PFSK-1 (cell line): ENCODE measurements around the gene C1orf35.

Source experiments
- FOXP2 ChIP-seq: optimal IDR thresholded peaks from 2 replicates; pipeline ENCODE3; 2011; ENCODE audit warnings: borderline replicate concordance, control low read depth, inconsistent platforms; ENCODE audit not compliant: insufficient read depth; ENCODE audit errors: extremely low read length, extremely low read depth
- POLR2AphosphoS5 ChIP-seq: IDR thresholded peaks from 2 replicates; pipeline ENCODE4 v1.6.1; 2012; ENCODE audit warnings: low read depth, mild to moderate bottlenecking, control low read depth, low read length, moderate library complexity
- REST ChIP-seq, 2 experiments: IDR thresholded peaks; 2 replicates each; pipeline versions ENCODE4 v1.6.1 to v1.8.0; 2011 to 2012; ENCODE audit warnings: low read depth in 2 of 2, low read length in 2 of 2, control low read depth in 1 of 2, inconsistent platforms in 1 of 2, mild to moderate bottlenecking in 1 of 2, moderate library complexity in 1 of 2; ENCODE audit not compliant: insufficient read depth in 1 of 2
- SIN3A ChIP-seq: IDR thresholded peaks from 2 replicates; pipeline ENCODE4 v1.6.1; 2012; ENCODE audit warnings: mild to moderate bottlenecking, low read length, moderate library complexity, borderline replicate concordance; ENCODE audit not compliant: insufficient read depth
- TAF1 ChIP-seq: IDR thresholded peaks from 2 replicates; pipeline ENCODE4 v1.6.1; 2012; ENCODE audit warnings: low read length, control low read depth, borderline replicate concordance; ENCODE audit not compliant: insufficient read depth

- no peak for TF ChIP-seq SIN3A
- TF ChIP-seq TAF1: no peak
- TF ChIP-seq REST (IDR thresholded peaks at IDR 0.05; ENCODE audit: insufficient read depth in 1 of 2, low read depth in 2 of 2, low read length in 2 of 2): no peak
- no peak for TF ChIP-seq POLR2AphosphoS5
- TF ChIP-seq FOXP2: no peak
Observed at GRCh38 chr1:228095161-228095560, 8.0 kb downstream of the C1orf35 start.
